Measurements from ENCODE around the gene IGFBPL1.
"Not testable (repeated sequence)": the region's sequence is repeated elsewhere in the genome, so short reads cannot be mapped to it uniquely, and the experiment has no call there.

Gene IGFBPL1

GRCh38 chr9:38423973-38424843, at the start of gene IGFBPL1:
IGFBPL1 (minus strand) TSS chr9:38424454; CDS start chr9:38424424, 30 bp downstream.
- TF ChIP-seq CTCF (IDR thresholded peaks at IDR 0.05; ENCODE audit: low read depth, low read length): no peak
- H3K4me3 ChIP-seq (ENCODE audit: low read depth, low read length): no peak within 1 kb of the TSS

GRCh38 chr9:38472583-38473249, 48.5 kb upstream of the IGFBPL1 start:
- H3K4me3 ChIP-seq (ENCODE audit: low read depth, low read length): not testable (repeated sequence)

GRCh38 chr9:38467404-38467803, 43.1 kb upstream of the IGFBPL1 start:
- no peak for TF ChIP-seq CTCF (IDR thresholded peaks at IDR 0.05; ENCODE audit: low read depth, low read length)
- no peak overlapping the region for H3K4me3 ChIP-seq (ENCODE audit: low read depth, low read length)

- no peak overlapping the region for H3K4me3 ChIP-seq (ENCODE audit: low read depth, low read length)
- TF ChIP-seq CTCF (IDR thresholded peaks at IDR 0.05; ENCODE audit: low read depth, low read length): no peak
Observed at GRCh38 chr9:38453835-38454234, 29.6 kb upstream of the IGFBPL1 start.

- H3K4me3 ChIP-seq (ENCODE audit: low read depth, low read length): no peak overlapping the region
- TF ChIP-seq CTCF (IDR thresholded peaks at IDR 0.05; ENCODE audit: low read depth, low read length): no peak
Observed at GRCh38 chr9:38451162-38451561, 26.9 kb upstream of the IGFBPL1 start.

GRCh38 chr9:38447703-38448102, 23.4 kb upstream of the IGFBPL1 start:
- TF ChIP-seq CTCF (IDR thresholded peaks at IDR 0.05; ENCODE audit: low read depth, low read length): no peak
- H3K4me3 ChIP-seq (ENCODE audit: low read depth, low read length): no peak overlapping the region

- H3K4me3 ChIP-seq (ENCODE audit: low read depth, low read length): no peak overlapping the region
- TF ChIP-seq CTCF (IDR thresholded peaks at IDR 0.05; ENCODE audit: low read depth, low read length): no peak
Observed at GRCh38 chr9:38445154-38446043, 21.1 kb upstream of the IGFBPL1 start.

Measured in WI38 (cell line).